GM23338 (cell line): ENCODE data around the gene NGDN. TPM values are rescaled to one million over a fixed set of nuclear protein-coding genes. Genes with fewer than 3 reads are reported as not detected.

ENCODE experiments used
- ATAC-seq: fragments of 200-7000 bp; cut with Tn5 transposase; 3 replicates; pipeline ENCODE4 v1.9.1; 2020
- DNase-seq: peaks from one replicate; pipeline ENCODE4 v3.0.0-alpha.2; 2015; ENCODE audit warnings: low spot score
- H2AFZ ChIP-seq: fragments of 200-600 bp; sonication (generic); 2 replicates; pipeline ENCODE4 v1.8.0; 2016; ENCODE audit warnings: antibody characterized with exemption, mild to moderate bottlenecking, moderate library complexity
- H3F3A ChIP-seq: fragments of 200-600 bp; sonication (generic); replicated peaks from 2 replicates; pipeline ENCODE4 v1.8.0; 2017; ENCODE audit warnings: antibody characterized with exemption, mixed run types, low read depth
- H3K27ac ChIP-seq: fragments of 200-600 bp; sonication (generic); 2 replicates; pipeline ENCODE4 v1.6.1; 2016; ENCODE audit warnings: low read depth
- H3K27me3 ChIP-seq: fragments of 200-600 bp; sonication (generic); 2 replicates; pipeline ENCODE4 v1.8.0; 2016; ENCODE audit warnings: mild to moderate bottlenecking, mixed run types, moderate library complexity; ENCODE audit not compliant: insufficient read depth
- H3K36me3 ChIP-seq: fragments of 200-600 bp; sonication (generic); 2 replicates; pipeline ENCODE4 v1.8.0; 2016; ENCODE audit warnings: mild to moderate bottlenecking; ENCODE audit not compliant: insufficient read depth
- H3K4me1 ChIP-seq: fragments of 200-600 bp; sonication (generic); 2 replicates; pipeline ENCODE4 v1.8.0; 2016; ENCODE audit warnings: mild to moderate bottlenecking, moderate library complexity; ENCODE audit not compliant: insufficient read depth
- H3K4me2 ChIP-seq: fragments of 200-600 bp; sonication (generic); 2 replicates; pipeline ENCODE4 v1.7.1; 2017; ENCODE audit warnings: mixed run types
- H3K4me3 ChIP-seq: fragments of 200-600 bp; sonication (generic); 2 replicates; pipeline ENCODE4 v1.6.1; 2016; ENCODE audit warnings: mixed run types
- H3K79me2 ChIP-seq: fragments of 200-600 bp; sonication (generic); replicated peaks from 2 replicates; pipeline ENCODE4 v1.8.0; 2017; ENCODE audit warnings: mild to moderate bottlenecking; ENCODE audit not compliant: insufficient read depth
- H3K9me2 ChIP-seq: fragments of 200-600 bp; sonication (generic); 2 replicates; pipeline ENCODE4 v1.8.0; 2017; ENCODE audit not compliant: insufficient read depth
- H4K20me1 ChIP-seq: fragments of 200-600 bp; sonication (generic); replicated peaks from 2 replicates; pipeline ENCODE4 v1.8.0; 2017; ENCODE audit warnings: mild to moderate bottlenecking; ENCODE audit not compliant: insufficient read depth
- H3K27ac Mint-ChIP-seq: 2 replicates; pipeline ENCODE4 v1.8.0; 2020; ENCODE audit warnings: inconsistent platforms, mild to moderate bottlenecking, moderate library complexity, mixed read lengths
- H3K27me3 Mint-ChIP-seq: 3 replicates; pipeline ENCODE4 v1.8.0; 2022; ENCODE audit warnings: low read depth, mild to moderate bottlenecking, moderate library complexity, mixed read lengths, inconsistent platforms; ENCODE audit not compliant: insufficient read depth, poor library complexity
- H3K36me3 Mint-ChIP-seq: 3 replicates; pipeline ENCODE4 v1.8.0; 2021; ENCODE audit warnings: low read depth, mild to moderate bottlenecking, inconsistent platforms, moderate library complexity, mixed read lengths
- H3K4me1 Mint-ChIP-seq: 3 replicates; pipeline ENCODE4 v1.8.0; 2020; ENCODE audit warnings: mild to moderate bottlenecking, inconsistent platforms, mixed read lengths
- H3K4me3 Mint-ChIP-seq: 3 replicates; pipeline ENCODE4 v1.8.0; 2021; ENCODE audit warnings: moderate library complexity, mild to moderate bottlenecking, inconsistent platforms, mixed read lengths
- H3K9me3 Mint-ChIP-seq: 3 replicates; pipeline ENCODE4 v1.8.0; 2020; ENCODE audit warnings: moderate library complexity, mild to moderate bottlenecking, inconsistent platforms, mixed read lengths
- CREB1 ChIP-seq: fragments of 250-450 bp; sonication (Bioruptor Pico); IDR thresholded peaks from 2 replicates; pipeline ENCODE4 v1.5.0; 2020; ENCODE audit warnings: low read depth, mild to moderate bottlenecking, moderate library complexity
- EZH2 ChIP-seq: fragments of 200-600 bp; sonication (generic); IDR thresholded peaks from one replicate; pipeline ENCODE4 v1.8.0; 2017; ENCODE audit warnings: antibody characterized with exemption, mild to moderate bottlenecking, low read depth; ENCODE audit not compliant: unreplicated experiment
- EZH2phosphoT487 ChIP-seq: fragments of 200-600 bp; sonication (generic); IDR thresholded peaks from one replicate; pipeline ENCODE4 v1.8.1; 2018; ENCODE audit warnings: antibody characterized with exemption; ENCODE audit not compliant: unreplicated experiment
- JUNB ChIP-seq: IDR thresholded peaks from one replicate; pipeline ENCODE4 v1.6.1; 2016; ENCODE audit warnings: antibody characterized with exemption; ENCODE audit not compliant: unreplicated experiment
- NANOG ChIP-seq: IDR thresholded peaks from 2 replicates; pipeline ENCODE4 v1.6.1; 2016; ENCODE audit warnings: antibody characterized with exemption, borderline replicate concordance
- POLR2AphosphoS5 ChIP-seq: IDR thresholded peaks from 2 replicates; pipeline ENCODE4 v1.6.1; 2016; ENCODE audit warnings: antibody characterized with exemption, low read depth
- STAT1 ChIP-seq: IDR thresholded peaks from one replicate; pipeline ENCODE4 v1.6.1; 2016; ENCODE audit warnings: antibody characterized with exemption; ENCODE audit not compliant: unreplicated experiment
- ZNF114 ChIP-seq: fragments of 250-450 bp; sonication (Bioruptor Pico); IDR thresholded peaks from 2 replicates; pipeline ENCODE4 v1.5.0; 2020; ENCODE audit warnings: mild to moderate bottlenecking, moderate library complexity
- ZNF331 ChIP-seq: fragments of 250-450 bp; sonication (Bioruptor Pico); IDR thresholded peaks from 2 replicates; pipeline ENCODE4 v1.5.0; 2020; ENCODE audit warnings: low read depth, mild to moderate bottlenecking, moderate library complexity
- polyA plus RNA-seq: library from polyadenylated mRNA; unstranded; fragments of >200 nt; fragmentation: Nextera tagmentation; extraction: Ambion mirVana; gene quantifications from 2 replicates; pipeline ENCODE4 v1.2.1, GENCODE V29; 2016
- total RNA-seq: library from RNA; depleted of rRNA; stranded (reverse); fragments of >200 nt; shearing (Covaris generic); gene quantifications from 2 replicates; pipeline ENCODE4 v1.2.3, GENCODE V29; 2014
- TF ChIP-seq, protein P1 (sequence below): fragments of 250-450 bp; sonication (Bioruptor Pico); IDR thresholded peaks from 2 replicates; pipeline ENCODE4 v1.5.0; 2020; ENCODE audit warnings: mild to moderate bottlenecking, moderate library complexity
- TF ChIP-seq, protein P2 (sequence below): IDR thresholded peaks from 2 replicates; pipeline ENCODE4 v1.6.1; 2016; ENCODE audit warnings: antibody characterized with exemption
- TF ChIP-seq, protein P3 (sequence below), 2 experiments: fragments of 200-600 bp in 1 of 2; sonication (generic) in 1 of 2; conservative IDR thresholded peaks; 2 replicates each; pipeline versions ENCODE4 v1.5.1 to v1.6.1; 2016 to 2017; ENCODE audit warnings: antibody characterized with exemption in 2 of 2, low read depth in 2 of 2, mild to moderate bottlenecking in 2 of 2, moderate library complexity in 1 of 2
- TF ChIP-seq, protein P4 (sequence below): IDR thresholded peaks from one replicate; pipeline ENCODE4 v1.6.1; 2018; ENCODE audit warnings: antibody characterized with exemption; ENCODE audit not compliant: unreplicated experiment

The NGDN gene
- total and polyA plus RNA-seq, 2 experiments from 2014 or later: 48.6 to 90.8 TPM

DNA sequence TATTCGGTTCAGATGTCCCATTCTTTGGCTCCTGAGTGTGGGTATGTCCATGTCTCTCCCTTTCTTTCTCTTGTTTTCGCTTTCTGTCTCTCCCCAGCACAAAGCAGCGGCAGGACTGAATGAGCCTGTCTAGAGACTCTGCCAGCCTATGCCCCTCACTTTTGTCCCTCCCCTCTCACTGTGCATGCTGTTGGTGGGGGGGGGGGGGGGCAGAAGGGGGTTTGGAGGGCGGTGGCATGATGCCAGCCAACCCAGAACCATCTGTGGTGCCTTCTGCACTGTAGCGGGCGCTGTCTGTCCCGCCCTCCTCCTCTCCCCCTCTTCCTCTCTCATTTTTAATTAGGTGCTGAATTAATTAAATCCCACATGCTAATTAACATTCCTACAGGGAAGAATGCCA lies 17.7 kb downstream of the NGDN start:
- no peaks in the 10 kb centered on the region for H3K27me3 ChIP-seq
- H3K36me3 ChIP-seq: no peaks in the 10 kb centered on the region
- TF ChIP-seq NANOG (no peak), CREB1 (CRISPR knock-in tag) (no peak), STAT1 (no peak), ZNF114 (CRISPR knock-in tag) (no peak), POLR2AphosphoS5 (no peak), JUNB (no peak), ZNF331 (CRISPR knock-in tag) (no peak), EZH2phosphoT487 (no peak), EZH2 (no peak)
- TF ChIP-seq, protein P1, sequence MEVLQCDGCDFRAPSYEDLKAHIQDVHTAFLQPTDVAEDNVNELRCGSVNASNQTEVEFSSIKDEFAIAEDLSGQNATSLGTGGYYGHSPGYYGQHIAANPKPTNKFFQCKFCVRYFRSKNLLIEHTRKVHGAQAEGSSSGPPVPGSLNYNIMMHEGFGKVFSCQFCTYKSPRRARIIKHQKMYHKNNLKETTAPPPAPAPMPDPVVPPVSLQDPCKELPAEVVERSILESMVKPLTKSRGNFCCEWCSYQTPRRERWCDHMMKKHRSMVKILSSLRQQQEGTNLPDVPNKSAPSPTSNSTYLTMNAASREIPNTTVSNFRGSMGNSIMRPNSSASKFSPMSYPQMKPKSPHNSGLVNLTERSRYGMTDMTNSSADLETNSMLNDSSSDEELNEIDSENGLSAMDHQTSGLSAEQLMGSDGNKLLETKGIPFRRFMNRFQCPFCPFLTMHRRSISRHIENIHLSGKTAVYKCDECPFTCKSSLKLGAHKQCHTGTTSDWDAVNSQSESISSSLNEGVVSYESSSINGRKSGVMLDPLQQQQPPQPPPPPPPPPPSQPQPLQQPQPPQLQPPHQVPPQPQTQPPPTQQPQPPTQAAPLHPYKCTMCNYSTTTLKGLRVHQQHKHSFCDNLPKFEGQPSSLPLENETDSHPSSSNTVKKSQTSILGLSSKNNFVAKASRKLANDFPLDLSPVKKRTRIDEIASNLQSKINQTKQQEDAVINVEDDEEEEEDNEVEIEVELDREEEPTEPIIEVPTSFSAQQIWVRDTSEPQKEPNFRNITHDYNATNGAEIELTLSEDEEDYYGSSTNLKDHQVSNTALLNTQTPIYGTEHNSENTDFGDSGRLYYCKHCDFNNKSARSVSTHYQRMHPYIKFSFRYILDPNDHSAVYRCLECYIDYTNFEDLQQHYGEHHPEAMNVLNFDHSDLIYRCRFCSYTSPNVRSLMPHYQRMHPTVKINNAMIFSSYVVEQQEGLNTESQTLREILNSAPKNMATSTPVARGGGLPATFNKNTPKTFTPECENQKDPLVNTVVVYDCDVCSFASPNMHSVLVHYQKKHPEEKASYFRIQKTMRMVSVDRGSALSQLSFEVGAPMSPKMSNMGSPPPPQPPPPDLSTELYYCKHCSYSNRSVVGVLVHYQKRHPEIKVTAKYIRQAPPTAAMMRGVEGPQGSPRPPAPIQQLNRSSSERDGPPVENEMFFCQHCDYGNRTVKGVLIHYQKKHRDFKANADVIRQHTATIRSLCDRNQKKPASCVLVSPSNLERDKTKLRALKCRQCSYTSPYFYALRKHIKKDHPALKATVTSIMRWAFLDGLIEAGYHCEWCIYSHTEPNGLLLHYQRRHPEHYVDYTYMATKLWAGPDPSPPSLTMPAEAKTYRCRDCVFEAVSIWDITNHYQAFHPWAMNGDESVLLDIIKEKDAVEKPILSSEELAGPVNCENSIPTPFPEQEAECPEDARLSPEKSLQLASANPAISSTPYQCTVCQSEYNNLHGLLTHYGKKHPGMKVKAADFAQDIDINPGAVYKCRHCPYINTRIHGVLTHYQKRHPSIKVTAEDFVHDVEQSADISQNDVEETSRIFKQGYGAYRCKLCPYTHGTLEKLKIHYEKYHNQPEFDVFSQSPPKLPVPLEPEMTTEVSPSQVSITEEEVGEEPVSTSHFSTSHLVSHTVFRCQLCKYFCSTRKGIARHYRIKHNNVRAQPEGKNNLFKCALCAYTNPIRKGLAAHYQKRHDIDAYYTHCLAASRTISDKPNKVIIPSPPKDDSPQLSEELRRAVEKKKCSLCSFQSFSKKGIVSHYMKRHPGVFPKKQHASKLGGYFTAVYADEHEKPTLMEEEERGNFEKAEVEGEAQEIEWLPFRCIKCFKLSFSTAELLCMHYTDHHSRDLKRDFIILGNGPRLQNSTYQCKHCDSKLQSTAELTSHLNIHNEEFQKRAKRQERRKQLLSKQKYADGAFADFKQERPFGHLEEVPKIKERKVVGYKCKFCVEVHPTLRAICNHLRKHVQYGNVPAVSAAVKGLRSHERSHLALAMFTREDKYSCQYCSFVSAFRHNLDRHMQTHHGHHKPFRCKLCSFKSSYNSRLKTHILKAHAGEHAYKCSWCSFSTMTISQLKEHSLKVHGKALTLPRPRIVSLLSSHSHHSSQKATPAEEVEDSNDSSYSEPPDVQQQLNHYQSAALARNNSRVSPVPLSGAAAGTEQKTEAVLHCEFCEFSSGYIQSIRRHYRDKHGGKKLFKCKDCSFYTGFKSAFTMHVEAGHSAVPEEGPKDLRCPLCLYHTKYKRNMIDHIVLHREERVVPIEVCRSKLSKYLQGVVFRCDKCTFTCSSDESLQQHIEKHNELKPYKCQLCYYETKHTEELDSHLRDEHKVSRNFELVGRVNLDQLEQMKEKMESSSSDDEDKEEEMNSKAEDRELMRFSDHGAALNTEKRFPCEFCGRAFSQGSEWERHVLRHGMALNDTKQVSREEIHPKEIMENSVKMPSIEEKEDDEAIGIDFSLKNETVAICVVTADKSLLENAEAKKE (CRISPR knock-in tag): no peak
- TF ChIP-seq, protein P2, sequence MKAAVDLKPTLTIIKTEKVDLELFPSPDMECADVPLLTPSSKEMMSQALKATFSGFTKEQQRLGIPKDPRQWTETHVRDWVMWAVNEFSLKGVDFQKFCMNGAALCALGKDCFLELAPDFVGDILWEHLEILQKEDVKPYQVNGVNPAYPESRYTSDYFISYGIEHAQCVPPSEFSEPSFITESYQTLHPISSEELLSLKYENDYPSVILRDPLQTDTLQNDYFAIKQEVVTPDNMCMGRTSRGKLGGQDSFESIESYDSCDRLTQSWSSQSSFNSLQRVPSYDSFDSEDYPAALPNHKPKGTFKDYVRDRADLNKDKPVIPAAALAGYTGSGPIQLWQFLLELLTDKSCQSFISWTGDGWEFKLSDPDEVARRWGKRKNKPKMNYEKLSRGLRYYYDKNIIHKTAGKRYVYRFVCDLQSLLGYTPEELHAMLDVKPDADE: no peak
- TF ChIP-seq, protein P3, sequence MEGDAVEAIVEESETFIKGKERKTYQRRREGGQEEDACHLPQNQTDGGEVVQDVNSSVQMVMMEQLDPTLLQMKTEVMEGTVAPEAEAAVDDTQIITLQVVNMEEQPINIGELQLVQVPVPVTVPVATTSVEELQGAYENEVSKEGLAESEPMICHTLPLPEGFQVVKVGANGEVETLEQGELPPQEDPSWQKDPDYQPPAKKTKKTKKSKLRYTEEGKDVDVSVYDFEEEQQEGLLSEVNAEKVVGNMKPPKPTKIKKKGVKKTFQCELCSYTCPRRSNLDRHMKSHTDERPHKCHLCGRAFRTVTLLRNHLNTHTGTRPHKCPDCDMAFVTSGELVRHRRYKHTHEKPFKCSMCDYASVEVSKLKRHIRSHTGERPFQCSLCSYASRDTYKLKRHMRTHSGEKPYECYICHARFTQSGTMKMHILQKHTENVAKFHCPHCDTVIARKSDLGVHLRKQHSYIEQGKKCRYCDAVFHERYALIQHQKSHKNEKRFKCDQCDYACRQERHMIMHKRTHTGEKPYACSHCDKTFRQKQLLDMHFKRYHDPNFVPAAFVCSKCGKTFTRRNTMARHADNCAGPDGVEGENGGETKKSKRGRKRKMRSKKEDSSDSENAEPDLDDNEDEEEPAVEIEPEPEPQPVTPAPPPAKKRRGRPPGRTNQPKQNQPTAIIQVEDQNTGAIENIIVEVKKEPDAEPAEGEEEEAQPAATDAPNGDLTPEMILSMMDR (conservative IDR thresholded peaks at IDR 0.05; ENCODE audit: low read depth in 2 of 2): no peak
- TF ChIP-seq, protein P4, sequence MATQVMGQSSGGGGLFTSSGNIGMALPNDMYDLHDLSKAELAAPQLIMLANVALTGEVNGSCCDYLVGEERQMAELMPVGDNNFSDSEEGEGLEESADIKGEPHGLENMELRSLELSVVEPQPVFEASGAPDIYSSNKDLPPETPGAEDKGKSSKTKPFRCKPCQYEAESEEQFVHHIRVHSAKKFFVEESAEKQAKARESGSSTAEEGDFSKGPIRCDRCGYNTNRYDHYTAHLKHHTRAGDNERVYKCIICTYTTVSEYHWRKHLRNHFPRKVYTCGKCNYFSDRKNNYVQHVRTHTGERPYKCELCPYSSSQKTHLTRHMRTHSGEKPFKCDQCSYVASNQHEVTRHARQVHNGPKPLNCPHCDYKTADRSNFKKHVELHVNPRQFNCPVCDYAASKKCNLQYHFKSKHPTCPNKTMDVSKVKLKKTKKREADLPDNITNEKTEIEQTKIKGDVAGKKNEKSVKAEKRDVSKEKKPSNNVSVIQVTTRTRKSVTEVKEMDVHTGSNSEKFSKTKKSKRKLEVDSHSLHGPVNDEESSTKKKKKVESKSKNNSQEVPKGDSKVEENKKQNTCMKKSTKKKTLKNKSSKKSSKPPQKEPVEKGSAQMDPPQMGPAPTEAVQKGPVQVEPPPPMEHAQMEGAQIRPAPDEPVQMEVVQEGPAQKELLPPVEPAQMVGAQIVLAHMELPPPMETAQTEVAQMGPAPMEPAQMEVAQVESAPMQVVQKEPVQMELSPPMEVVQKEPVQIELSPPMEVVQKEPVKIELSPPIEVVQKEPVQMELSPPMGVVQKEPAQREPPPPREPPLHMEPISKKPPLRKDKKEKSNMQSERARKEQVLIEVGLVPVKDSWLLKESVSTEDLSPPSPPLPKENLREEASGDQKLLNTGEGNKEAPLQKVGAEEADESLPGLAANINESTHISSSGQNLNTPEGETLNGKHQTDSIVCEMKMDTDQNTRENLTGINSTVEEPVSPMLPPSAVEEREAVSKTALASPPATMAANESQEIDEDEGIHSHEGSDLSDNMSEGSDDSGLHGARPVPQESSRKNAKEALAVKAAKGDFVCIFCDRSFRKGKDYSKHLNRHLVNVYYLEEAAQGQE: no peak
- Mint-ChIP-seq H3K27me3 (peaks cover 2% of the 10 kb centered on the region), H3K4me3 (no peak overlapping the region; the same call in 2 of the 3 replicates), H3K4me1 (peaks cover 51% of the 10 kb centered on the region), H3K27ac (no peak overlapping the region), H3K36me3 (no peaks in the 10 kb centered on the region), H3K9me3 (no peaks in the 10 kb centered on the region; the same call in 2 of the 3 replicates)
- H3K4me2 ChIP-seq: no peak overlapping the region
- no peak overlapping the region for H3K4me3 ChIP-seq
- H3K9me2 ChIP-seq: peaks cover 4% of the 10 kb centered on the region; the same call in 1 of the 2 replicates
- DNase-seq (no peak), ATAC-seq (no peak)
- H4K20me1 ChIP-seq: no peaks in the 10 kb centered on the region
- H3K79me2 ChIP-seq: no peaks in the 10 kb centered on the region
- H2AFZ ChIP-seq: no peak overlapping the region
- H3K4me1 ChIP-seq: peaks cover 44% of the 10 kb centered on the region
- H3K27ac ChIP-seq: 0 out of 2 replicates have a peak overlapping the region, but pooled peaks have one; percentile 41
- peaks cover 4% of the 10 kb centered on the region; the same call in 1 of the 2 replicates for H3F3A ChIP-seq
